Measurements from ENCODE around the gene REN.

The REN gene

GRCh38 chr1:204177133-204177532 lies 11.0 kb upstream of the REN start:
- TF ChIP-seq CTCF (IDR thresholded peaks at IDR 0.05), result no peak
- TF ChIP-seq ZFX (IDR thresholded peaks at IDR 0.05; ENCODE audit: borderline replicate concordance), result no peak
- no peak overlapping the region for H3K27ac ChIP-seq

GRCh38 chr1:204176049-204176448 lies 9.9 kb upstream of the REN start:
- H3K27ac ChIP-seq, result no peak overlapping the region
- TF ChIP-seq CTCF (IDR thresholded peaks at IDR 0.05) (no peak), ZFX (IDR thresholded peaks at IDR 0.05; ENCODE audit: borderline replicate concordance) (no peak)

GRCh38 chr1:204174958-204175357 lies 8.8 kb upstream of the REN start:
- no peak overlapping the region for H3K27ac ChIP-seq
- TF ChIP-seq CTCF (IDR thresholded peaks at IDR 0.05), result no peak
- TF ChIP-seq ZFX (IDR thresholded peaks at IDR 0.05; ENCODE audit: borderline replicate concordance), result no peak

GRCh38 chr1:204172404-204173029 lies 6.4 kb upstream of the REN start:
- TF ChIP-seq CTCF (IDR thresholded peaks at IDR 0.05) (no peak), ZFX (IDR thresholded peaks at IDR 0.05; ENCODE audit: borderline replicate concordance) (no peak)
- H3K27ac ChIP-seq, result no peak overlapping the region

- TF ChIP-seq CTCF (IDR thresholded peaks at IDR 0.05) (no peak), ZFX (IDR thresholded peaks at IDR 0.05; ENCODE audit: borderline replicate concordance) (no peak)
- H3K27ac ChIP-seq, result no peak overlapping the region
Measured at GRCh38 chr1:204171751-204172178, 5.6 kb upstream of the REN start.

- TF ChIP-seq ZFX (IDR thresholded peaks at IDR 0.05; ENCODE audit: borderline replicate concordance), result no peak
- no peak for TF ChIP-seq CTCF (IDR thresholded peaks at IDR 0.05)
- H3K27ac ChIP-seq, result no peak overlapping the region
Measured at GRCh38 chr1:204170494-204171155, 4.5 kb upstream of the REN start.

GRCh38 chr1:204169858-204170257 lies 3.7 kb upstream of the REN start:
- no peak for TF ChIP-seq ZFX (IDR thresholded peaks at IDR 0.05; ENCODE audit: borderline replicate concordance)
- H3K27ac ChIP-seq, result no peak overlapping the region

Data from 22Rv1 (cell line).